CD4-positive, alpha-beta T cell treated with Interleukin-4 for 1 hour (primary cell): ENCODE data around the gene EIF4B.
"Not testable (repeated sequence)": the region's sequence is repeated elsewhere in the genome, so short reads cannot be mapped to it uniquely, and the experiment has no call there.

Source experiments
- DNase-seq, 2 donors: peaks; one replicate each; pipeline ENCODE4 v3.0.0-alpha.2; 2020 to 2022

EIF4B gene, protein sequence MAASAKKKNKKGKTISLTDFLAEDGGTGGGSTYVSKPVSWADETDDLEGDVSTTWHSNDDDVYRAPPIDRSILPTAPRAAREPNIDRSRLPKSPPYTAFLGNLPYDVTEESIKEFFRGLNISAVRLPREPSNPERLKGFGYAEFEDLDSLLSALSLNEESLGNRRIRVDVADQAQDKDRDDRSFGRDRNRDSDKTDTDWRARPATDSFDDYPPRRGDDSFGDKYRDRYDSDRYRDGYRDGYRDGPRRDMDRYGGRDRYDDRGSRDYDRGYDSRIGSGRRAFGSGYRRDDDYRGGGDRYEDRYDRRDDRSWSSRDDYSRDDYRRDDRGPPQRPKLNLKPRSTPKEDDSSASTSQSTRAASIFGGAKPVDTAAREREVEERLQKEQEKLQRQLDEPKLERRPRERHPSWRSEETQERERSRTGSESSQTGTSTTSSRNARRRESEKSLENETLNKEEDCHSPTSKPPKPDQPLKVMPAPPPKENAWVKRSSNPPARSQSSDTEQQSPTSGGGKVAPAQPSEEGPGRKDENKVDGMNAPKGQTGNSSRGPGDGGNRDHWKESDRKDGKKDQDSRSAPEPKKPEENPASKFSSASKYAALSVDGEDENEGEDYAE

DNA sequence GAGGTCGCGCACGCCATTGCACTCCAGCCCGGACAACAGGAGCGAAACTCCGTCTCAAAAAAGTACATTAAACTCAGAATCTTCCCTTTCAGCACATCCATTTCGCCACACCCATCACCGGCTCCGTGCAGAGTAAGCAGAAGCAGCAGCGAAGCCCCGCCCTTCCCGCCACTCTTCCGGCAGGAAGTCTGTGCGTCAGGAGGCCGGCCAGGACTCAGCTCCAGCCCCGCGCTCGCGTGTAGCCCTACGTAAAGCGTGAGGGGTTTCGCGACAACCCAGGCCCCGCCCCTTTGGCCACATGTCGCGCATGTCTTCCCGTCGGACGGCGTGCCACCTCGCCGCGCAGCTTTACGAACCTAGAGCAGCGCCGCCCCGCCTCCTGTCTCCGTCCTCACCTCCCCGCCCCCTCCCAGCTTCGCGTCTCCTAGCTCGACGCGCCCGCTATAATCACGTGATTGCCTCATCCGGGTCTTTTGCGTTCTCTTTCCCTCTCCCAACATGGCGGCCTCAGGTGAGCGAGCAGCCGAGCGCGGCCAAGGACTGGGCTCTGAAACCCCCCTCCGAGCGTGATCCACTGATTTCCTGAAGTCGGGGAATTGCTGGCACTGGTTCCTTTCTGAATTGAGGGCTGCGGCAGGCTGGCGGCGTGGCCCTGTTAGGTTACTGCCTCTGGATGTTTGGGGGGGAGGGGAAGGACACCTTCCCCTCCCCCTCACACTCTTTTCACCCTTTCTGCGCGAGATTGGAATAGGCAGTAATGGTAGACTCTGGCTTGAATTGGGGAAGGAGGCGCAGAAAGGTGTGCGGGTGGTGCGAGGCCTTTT, at the start of gene EIF4B:
EIF4B (plus strand) TSS at position 471 of the 824 bp plus-strand sequence; CDS start at position 499, 28 bp downstream.
- DNase-seq, result peak; percentile 99 to 100

DNA sequence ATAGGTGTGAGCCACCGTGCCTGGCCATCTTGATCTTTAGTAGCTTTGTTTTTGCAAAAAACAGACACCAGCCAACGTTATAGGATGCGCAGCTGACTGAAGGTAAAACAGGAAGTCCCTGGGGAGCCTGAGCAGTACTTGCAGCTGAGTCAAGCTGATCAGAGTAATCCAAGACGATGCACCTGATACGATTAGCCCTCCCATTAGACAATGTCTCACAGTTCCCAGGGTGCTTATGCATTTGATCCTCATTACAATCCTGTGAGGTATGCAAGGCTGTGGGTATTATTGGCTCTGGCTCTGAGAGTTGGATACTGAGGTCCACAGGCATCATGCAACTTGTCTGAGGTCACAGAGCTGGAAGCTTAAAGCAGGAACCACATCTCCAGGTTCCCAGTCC, 49.3 kb upstream of the EIF4B start:
- DNase-seq, result no peak

DNA sequence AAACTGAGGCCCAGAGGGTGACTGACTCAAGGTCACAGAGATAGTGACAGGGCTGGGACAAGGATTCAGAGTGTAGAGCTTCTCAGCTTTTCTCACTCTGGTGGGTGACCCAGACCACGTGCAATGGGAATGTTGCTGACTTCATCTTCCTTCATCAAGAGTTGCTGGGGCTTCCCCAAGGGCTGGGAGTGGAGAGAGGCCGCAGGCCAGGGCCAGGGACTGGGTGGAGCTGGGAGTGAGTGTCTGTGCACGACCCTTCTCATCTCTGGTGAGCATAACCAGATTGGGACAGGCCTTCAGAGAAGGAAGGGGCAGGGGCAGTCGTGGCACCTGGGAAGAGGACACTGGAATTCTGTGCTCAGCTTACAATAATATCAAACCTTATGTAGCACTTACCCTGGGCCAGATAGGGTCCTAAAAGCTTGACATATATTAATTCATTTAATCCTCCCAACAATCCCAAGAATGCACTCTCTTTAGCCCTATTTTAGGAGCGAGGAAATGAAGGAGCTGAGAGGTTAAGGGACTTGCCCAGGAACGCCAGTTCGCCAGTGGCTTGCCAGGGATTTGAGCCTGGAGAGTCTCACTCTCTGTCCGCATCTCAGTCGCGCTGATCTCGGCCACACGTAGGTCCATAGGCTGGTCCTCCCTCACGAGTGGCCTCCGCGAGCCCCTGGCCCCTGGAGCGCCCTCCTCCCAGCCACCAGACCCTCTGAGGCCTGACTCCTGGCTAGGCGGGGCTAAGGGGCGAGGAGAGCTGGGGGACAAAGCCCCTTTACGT, 41.5 kb upstream of the EIF4B start:
- no peak for DNase-seq

DNA sequence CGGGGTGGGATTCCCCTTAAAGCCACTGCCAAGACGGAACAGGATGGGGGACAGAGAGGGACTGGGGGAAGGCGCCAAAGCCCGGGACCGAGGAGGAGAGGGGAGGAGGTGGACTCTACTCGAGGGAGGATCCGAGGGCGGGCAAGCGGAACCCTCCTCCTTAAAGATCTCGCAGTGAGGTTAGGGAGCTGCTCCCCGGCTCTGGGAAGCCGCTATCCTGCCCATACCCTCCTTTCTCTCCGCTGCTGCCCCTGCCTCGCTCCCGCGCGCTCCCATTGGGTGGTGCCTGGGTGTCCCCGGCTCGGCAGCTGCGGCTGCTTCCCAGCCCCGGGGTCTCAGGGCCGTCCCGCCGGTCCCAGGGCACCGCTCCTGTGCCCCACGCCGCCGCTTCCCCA, 40.9 kb upstream of the EIF4B start:
- DNase-seq, result no peak

DNA sequence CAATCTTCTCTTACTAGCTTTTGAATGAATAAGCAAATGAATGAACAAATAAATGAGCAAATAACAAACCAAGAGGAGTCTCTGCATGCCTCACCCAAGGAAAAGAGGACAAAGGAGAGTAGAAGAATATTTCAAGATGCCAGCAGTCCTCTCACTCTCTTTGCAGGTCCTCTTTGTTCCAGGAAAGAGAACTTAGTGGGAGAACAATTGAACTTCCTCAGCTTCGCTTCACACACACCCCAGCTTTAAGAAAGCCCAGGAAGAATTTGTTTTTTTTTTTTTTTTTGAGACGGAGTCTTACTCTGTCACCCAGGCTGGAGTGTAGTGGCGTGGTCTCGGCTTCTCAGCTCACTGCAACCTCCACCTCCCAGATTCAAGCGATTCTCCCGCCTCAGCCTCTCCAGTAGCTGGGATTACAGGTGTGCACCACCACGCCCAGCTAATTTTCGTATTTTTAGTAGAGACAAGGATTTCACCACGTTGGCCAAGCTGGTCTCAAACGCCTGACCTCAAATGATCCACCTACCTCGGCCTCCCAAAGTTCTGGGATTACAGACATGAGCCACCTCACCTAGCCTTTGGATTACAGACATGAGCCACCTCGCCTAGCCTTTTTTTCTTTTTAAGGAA, 37.0 kb upstream of the EIF4B start:
- no peak for DNase-seq

DNA sequence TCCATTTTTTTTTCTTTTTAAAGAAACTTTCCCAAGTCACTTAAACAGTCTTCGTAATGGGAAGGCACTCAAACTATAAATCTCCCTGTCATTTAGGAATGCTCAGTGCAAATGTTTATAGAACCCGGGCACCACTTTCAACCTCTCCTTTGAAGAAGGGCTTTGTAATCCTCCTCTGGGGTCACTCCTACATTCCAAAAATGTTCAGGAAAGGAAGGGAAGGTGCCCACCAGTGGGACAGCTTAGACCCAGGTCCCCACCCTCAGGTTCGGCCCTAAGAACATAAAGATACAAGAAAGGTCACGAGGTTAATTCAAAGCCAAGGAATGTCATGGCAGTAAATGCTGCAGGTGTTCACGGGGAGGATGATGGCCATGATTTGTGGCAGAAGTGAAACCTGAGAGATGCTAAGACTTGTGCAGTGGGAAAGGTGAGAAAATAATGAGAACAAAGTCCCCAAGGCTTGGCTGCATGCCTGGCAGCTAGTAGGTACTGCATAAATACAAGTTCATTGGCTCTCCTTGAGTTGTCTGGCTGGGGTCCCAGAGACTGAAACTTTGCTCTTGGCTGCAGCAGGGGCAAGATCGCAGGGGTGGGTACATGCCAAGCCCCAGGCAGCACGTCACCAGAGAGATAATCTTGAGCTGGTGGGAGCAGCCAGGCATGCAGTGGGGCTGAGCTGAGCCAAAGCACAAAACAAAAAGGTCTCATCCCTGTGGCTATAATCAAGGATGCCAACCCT, 36.3 kb upstream of the EIF4B start:
- no peak for DNase-seq

DNA sequence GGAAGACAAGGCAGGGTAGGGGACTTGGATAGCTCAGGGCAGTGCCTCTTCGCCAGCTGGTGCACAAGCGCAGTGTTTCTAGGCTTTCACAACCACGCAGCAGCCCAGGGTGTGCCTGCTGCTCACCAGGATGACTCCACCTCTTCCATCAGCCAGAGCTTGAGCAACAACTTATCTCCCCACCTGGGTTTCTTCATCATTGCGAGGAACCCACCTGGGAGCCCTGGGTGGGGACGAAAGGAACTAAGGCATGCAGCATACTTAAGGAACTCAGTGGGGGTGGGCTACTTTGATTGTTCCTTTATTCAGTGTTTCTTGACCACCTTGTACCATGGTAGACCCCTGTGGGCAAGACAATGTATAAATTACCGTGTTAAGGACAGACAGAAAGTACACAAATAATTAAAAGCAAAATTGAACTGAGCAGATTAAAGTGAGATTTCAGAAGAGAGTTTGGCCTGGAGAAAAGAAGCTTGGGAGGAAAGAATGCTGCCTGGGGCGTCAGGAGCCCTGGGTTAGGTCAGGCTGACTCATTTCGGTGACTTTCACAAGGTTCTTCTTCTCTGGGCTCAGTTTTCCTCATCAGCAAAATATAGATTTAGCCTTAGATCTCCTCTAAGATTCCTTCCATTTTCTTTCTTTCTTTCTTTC, 34.5 kb upstream of the EIF4B start:
- DNase-seq, result no peak

DNA sequence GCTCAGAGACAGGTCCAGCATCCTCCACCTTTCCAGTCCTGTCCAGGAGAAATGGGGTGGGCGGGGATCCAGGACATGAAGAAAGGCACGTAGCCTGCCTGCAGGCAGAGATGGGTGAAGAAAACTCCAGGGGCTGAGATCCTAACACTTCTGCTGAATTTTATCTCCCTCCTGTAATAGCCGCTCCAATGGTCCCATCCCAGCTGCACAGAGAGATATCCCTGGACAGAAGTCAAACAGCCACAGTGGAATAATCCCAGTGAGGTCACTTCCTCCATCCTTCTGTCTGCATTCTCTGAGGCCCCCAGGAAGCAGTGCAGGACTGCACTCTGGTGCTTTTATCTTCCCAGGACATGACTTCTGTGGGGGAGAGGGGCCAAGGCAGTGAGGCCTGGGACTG, 31.1 kb upstream of the EIF4B start:
- DNase-seq, result no peak

DNA sequence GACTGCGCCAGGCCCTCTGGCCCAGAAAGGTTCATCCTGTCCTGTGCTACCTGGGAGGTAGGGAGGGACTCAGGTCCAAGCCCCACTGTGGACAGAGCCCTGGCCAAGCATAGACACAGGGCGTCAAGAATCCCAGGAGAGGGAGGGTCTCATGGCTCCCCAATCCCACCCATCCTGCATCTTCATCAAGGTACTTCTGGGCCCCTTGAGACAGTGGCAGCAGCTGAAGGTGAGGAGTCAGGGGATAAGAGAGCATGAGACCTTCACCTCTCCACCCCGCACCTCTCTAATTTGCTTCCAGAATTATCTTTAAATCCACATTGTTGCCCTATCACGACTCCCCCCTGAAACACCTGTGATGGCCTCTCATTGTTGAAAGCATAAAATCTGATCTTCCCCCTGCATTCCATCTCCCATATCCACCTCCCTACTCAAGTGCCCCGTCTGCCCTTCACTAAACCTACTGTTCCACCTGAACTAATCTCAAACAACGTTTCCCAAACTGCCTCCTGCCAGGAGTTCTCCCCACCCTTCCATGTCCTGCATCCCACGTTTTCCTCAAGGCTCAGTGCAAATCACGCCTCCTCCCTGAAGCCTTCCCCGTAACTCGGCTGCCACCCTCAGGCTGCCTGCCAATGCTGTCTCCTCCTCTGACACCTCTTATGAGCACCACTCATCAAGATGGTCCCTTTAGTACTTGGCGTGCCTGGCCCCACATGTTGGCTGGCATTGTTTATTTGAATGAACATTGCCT, 30.3 kb upstream of the EIF4B start:
- no peak for DNase-seq

DNA sequence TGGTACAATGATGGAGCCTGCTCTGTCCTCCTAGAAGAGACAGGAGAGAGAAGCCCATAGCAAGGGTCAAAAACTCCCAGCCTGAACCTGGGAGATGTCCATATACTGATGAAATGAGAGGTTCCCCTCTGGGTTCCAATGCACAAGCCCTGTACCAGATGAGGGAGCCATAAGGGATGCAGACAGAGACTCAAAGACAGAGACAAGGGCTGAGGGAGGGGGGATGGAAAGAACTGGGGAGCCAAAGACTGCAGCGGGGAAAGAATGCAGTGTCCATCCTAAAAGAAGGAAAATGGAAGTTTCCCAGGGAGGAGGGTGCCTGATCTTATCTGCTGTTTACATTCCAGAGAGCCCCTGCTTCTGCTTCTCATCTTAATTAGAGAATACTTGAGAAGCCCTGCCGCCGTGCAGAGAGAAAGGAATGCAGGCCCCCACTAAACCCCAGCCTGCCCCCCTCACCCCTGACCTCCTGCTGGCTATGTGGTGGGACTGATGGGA, 29.6 kb upstream of the EIF4B start:
- DNase-seq, result no peak

DNA sequence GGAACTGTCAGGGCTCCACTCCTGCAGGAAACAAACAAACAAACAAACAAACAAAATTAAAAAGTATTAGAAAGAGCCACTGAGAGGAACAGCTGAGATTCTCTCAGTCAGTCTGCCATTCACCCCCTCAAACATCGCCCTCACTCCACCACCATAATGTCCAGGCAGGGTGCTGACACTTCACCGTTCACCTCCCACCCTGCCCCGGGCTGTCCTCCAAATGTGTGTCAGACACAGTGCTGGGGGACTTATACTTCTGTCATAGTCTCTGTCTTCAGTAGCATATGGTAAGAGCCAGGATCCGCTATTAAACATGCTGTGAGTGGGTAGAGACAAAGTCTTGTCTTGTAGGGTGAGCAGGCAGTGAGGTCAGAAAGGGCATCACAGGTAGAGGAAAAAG, 29.1 kb upstream of the EIF4B start:
- no peak for DNase-seq

DNA sequence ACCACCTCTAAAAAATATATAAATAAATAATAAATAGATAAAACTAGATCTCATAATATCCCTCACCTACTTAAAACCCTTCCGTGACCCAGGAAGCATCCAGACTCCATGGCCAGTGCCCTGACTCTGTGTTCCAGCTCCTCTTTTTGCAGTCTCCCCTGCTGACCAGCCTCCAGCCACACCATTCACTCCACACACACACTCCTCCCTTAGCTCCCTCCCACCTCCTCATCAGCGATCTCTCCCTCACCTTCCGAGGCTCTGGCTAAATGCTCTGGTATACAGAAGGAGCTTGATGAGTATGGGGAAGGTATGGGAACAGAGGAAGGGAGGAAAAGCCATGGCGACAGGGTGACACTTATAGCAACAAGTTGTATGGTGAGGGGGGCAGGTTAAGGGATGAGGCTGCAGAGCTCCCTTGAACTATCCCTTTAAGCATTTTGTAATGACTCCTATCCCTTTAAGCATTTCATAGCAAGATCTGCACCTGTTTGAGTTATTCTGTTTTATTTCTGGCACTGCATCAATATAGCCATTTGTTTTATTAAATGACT, 26.1 kb upstream of the EIF4B start:
- DNase-seq, result no peak

DNA sequence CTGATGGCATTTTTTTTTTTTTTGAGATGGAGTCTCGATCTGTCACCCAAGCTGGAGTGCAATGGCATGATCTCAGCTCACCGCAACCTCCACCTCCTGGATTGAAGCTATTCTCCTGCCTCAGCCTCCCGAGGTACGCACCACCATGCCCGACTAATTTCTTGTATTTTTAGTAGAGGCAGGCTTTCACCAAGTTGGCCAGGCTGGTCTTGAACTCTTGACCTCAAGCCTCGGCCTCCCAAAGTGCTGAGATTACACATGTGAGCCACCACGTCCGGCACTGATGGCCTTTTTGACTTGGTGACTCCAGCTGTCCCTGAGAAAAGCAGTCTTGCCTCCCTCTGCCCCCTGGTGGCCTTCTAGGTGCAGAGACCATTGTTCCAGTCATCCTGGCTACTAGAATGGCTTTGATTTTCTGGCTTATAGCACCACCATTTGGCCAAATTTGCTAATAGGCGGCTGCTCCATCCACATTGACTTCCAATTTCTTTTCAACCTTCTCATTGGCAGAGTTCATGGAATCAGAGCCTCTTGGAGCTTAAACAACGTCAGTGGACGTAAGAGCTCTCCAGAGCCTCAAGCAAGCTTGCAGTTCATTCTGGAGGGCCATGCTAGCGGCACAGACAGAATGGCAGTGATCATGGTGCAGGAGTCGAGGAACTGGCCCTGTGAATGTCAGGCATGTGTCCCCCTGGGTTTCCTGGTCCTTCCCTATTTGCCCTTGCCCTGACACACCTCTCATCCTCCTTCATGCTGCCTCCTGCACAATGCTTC, 25.4 kb upstream of the EIF4B start:
- DNase-seq, result peak; percentile 87

DNA sequence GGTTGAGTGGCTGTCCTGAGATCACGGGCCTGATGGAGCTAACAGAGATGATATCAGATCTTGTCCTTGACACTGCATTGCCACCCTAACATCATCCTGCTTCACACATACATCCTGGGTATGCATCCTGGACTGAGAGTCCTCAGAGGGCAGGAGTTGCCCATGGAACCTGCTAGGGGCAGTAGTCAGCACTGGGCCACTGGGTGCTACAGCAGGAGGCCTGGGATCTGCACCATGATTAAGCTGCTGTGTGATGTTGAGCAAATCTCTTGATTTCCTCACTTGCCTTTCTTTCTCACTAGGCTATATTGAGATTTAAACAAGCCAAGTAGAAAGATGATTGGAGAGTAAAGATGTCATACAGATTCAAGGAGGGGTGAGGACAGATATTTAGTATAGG, 22.1 kb upstream of the EIF4B start:
- no peak for DNase-seq

DNA sequence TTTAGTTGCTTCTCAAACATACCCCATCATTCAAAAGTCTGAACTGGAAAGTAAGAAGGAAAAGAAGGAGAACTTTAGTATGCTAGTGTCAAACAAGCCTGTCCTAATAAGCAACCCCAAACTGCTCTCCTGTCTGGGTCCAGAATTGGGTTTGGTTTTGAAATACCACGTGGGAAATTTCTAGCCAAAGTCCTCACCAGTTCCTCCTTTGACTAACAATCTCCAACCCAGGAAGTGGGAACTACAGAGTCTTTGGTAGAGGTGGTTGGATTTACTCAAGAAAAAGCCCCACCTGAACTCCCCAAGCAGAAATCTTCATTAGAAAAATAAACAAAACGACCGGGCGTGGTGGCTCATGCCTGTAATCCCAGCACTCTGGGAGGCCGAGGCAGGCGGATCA, 17.4 kb upstream of the EIF4B start:
- DNase-seq, result no peak

DNA sequence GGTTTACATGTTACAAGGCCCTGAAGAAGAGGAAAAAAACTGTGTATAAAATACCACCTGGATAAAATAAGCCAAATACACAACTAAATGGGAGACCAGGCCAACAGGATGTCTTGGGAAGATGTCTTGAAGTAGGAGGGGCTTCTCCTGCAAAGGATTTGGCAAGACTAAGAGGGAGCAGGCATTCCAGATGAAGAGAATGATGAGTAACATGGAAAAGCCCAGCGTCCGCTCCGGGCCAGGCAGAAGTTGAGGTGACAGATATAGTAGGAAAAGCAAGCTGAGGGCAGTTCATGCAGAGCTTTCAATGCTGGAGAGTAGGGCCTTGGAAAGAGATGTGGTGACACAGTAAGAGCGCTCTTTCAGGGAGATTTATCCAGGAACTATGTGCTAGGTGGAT, 16.1 kb upstream of the EIF4B start:
- no peak for DNase-seq

DNA sequence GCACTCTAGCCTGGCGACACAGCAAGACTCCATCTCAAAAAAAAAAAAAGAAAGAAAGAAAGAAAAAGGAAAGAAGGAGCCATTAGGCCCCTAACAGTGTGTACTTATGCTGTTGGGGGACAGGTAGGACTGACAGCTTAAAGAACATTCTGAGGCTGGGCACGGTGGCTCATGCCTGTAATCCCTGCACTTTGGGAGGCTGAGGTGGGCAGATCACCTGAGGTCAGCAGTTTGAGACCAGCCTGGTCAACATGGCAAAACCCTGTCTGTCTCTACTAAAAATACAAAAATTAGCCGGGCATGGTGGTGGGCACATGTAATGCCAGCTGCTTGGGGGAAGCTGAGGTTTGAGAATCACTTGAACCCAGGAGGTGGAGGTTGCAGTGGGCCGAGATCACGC, 14.0 kb upstream of the EIF4B start:
- not testable (repeated sequence) for DNase-seq

DNA sequence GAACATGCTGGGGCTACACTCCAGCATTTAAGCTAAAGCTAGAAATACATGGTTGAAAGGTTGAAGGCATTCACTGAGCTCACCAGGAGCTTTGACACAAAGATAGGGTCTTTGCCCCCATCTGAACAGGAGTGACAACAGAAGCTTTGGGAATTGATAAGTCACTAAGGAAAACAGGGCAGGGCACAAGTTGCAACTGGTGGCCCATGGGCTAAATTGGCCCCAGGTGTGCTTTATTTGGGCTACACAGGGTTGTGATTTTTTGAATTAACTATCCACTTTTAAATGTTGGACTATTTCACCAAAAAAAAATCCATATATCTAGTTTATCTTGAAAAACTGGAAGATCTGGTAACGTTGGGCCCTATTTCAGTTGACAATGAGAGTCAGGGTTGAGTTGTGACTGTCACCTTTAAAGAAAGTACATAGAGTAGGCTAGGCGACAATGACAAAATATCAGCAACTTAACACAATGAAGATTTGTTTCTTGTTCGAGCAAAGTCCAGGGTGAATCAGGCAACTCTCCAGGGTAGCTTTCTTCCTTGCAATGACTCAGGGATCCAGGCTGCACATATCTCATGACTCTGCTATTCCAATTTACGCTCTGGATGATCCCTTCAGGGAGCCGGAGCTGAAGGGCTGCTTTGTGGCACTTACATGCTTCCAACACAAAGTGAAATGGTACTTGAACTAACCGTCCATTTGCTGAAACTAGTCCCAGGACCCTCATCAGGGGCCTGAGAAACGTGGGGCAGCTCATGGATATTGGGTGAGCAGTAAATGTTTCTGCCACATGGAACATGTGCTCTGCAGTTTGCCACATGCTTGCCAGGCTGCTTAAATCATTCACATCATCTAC, 13.3 kb upstream of the EIF4B start:
- no peak for DNase-seq
